ENCODE results near the gene STRN.

GRCh38 chr2:36982467-36982866 lies 16.1 kb upstream of the STRN start:
- TF ChIP-seq OSR1 (CRISPR knock-in tag; IDR thresholded peaks at IDR 0.05) (no peak), ISL1 (CRISPR knock-in tag; IDR thresholded peaks at IDR 0.05) (no peak), ZNF8 (CRISPR knock-in tag; IDR thresholded peaks at IDR 0.05) (no peak), CSDC2 (CRISPR knock-in tag; IDR thresholded peaks at IDR 0.05) (no peak), TOX (CRISPR knock-in tag; IDR thresholded peaks at IDR 0.05; ENCODE audit: borderline replicate concordance) (no peak), GLIS3 (CRISPR knock-in tag; IDR thresholded peaks at IDR 0.05) (no peak), RARB (CRISPR knock-in tag; IDR thresholded peaks at IDR 0.05) (no peak), ZNF565 (CRISPR knock-in tag; conservative IDR thresholded peaks at IDR 0.05; ENCODE audit: low read depth) (no peak), PATZ1 (CRISPR knock-in tag; IDR thresholded peaks at IDR 0.05; ENCODE audit: borderline replicate concordance) (no peak), ZFP3 (CRISPR knock-in tag; IDR thresholded peaks at IDR 0.05) (no peak), ARNTL (CRISPR knock-in tag; IDR thresholded peaks at IDR 0.05; ENCODE audit: borderline replicate concordance, low read depth) (no peak)
- TF ChIP-seq, protein P1, sequence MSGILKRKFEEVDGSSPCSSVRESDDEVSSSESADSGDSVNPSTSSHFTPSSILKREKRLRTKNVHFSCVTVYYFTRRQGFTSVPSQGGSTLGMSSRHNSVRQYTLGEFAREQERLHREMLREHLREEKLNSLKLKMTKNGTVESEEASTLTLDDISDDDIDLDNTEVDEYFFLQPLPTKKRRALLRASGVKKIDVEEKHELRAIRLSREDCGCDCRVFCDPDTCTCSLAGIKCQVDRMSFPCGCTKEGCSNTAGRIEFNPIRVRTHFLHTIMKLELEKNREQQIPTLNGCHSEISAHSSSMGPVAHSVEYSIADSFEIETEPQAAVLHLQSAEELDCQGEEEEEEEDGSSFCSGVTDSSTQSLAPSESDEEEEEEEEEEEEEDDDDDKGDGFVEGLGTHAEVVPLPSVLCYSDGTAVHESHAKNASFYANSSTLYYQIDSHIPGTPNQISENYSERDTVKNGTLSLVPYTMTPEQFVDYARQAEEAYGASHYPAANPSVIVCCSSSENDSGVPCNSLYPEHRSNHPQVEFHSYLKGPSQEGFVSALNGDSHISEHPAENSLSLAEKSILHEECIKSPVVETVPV (CRISPR knock-in tag; IDR thresholded peaks at IDR 0.05), result no peak
